Chondrocyte (in vitro differentiated cells): ENCODE measurements around the gene VTN. TPM values are rescaled to one million over a fixed set of nuclear protein-coding genes. Genes with fewer than 3 reads are reported as not detected.
A peak's percentile ranks its signal among the peaks of the same experiment; 100 is the strongest.

Experiments
- DNase-seq: peaks from one replicate; pipeline ENCODE4 v3.0.0; 2021; ENCODE audit warnings: mixed read lengths, low spot score
- H3K27ac Mint-ChIP-seq: one replicate; pipeline ENCODE4 v1.8.0; 2021; ENCODE audit warnings: mild to moderate bottlenecking, moderate library complexity, mixed read lengths; ENCODE audit not compliant: unreplicated experiment
- H3K27me3 Mint-ChIP-seq: 2 replicates; pipeline ENCODE4 v1.8.0; 2021; ENCODE audit warnings: low read depth, mixed read lengths
- H3K36me3 Mint-ChIP-seq: 2 replicates; pipeline ENCODE4 v1.8.0; 2021; ENCODE audit warnings: low read depth, mixed read lengths
- H3K4me1 Mint-ChIP-seq: 2 replicates; pipeline ENCODE4 v1.8.0; 2021; ENCODE audit warnings: low read depth, mild to moderate bottlenecking, mixed read lengths
- H3K4me3 Mint-ChIP-seq: one replicate; pipeline ENCODE4 v1.8.0; 2021; ENCODE audit warnings: mild to moderate bottlenecking, moderate library complexity, mixed read lengths; ENCODE audit not compliant: unreplicated experiment
- H3K9me3 Mint-ChIP-seq: 2 replicates; pipeline ENCODE4 v1.8.0; 2021; ENCODE audit warnings: low read depth, mixed read lengths
- CTCF ChIP-seq: fragments of 200-600 bp; sonication (generic); IDR thresholded peaks from 2 replicates; pipeline ENCODE4 v1.5.0; 2021; ENCODE audit warnings: antibody characterized with exemption, mild to moderate bottlenecking, moderate library complexity
- total RNA-seq: library from RNA; stranded (reverse); gene quantifications from 3 replicates; pipeline ENCODE4 v1.2.1, GENCODE V29; 2021

The VTN gene
- total RNA-seq, 1 donor from 2014 or later, result 0.55 TPM

GRCh38 chr17:28404461-28404811 is 34.3 kb upstream of the VTN start:
- H3K27ac Mint-ChIP-seq, result no peak overlapping the region
- H3K27me3 Mint-ChIP-seq, result no peaks in the 10 kb centered on the region
- peak overlapping the region; percentile 84 for H3K4me3 Mint-ChIP-seq
- H3K36me3 Mint-ChIP-seq, result no peaks in the 10 kb centered on the region
- peaks cover 21% of the 10 kb centered on the region for H3K4me1 Mint-ChIP-seq
- no peaks in the 10 kb centered on the region for H3K9me3 Mint-ChIP-seq
- peak; percentile 59 for DNase-seq
- no peak for TF ChIP-seq CTCF

- peaks cover 21% of the 10 kb centered on the region for H3K4me1 Mint-ChIP-seq
Observed at GRCh38 chr17:28404007-28404406, 33.9 kb upstream of the VTN start.

GRCh38 chr17:28402844-28403243 is 32.7 kb upstream of the VTN start:
- H3K27me3 Mint-ChIP-seq, result no peaks in the 10 kb centered on the region
- no peak overlapping the region for H3K27ac Mint-ChIP-seq
- no peaks in the 10 kb centered on the region for H3K9me3 Mint-ChIP-seq
- no peak for TF ChIP-seq CTCF
- peak; percentile 26 for DNase-seq
- H3K4me1 Mint-ChIP-seq, result peaks cover 23% of the 10 kb centered on the region
- no peak overlapping the region for H3K4me3 Mint-ChIP-seq
- no peaks in the 10 kb centered on the region for H3K36me3 Mint-ChIP-seq

More at GRCh38 chr17:28404007-28404406, 33.9 kb upstream of the VTN start:
- H3K4me3 Mint-ChIP-seq, result no peak overlapping the region
- no peak for TF ChIP-seq CTCF
- H3K9me3 Mint-ChIP-seq, result no peaks in the 10 kb centered on the region
- no peak for DNase-seq
- no peaks in the 10 kb centered on the region for H3K27me3 Mint-ChIP-seq
- H3K27ac Mint-ChIP-seq, result no peak overlapping the region
- no peaks in the 10 kb centered on the region for H3K36me3 Mint-ChIP-seq

GRCh38 chr17:28402224-28402630 is 32.1 kb upstream of the VTN start:
- TF ChIP-seq CTCF, result no peak
- Mint-ChIP-seq H3K4me3 (no peak overlapping the region), H3K4me1 (peaks cover 23% of the 10 kb centered on the region), H3K9me3 (no peaks in the 10 kb centered on the region), H3K36me3 (no peaks in the 10 kb centered on the region), H3K27me3 (no peaks in the 10 kb centered on the region), H3K27ac (no peak overlapping the region)
- DNase-seq, result peak; percentile 43

GRCh38 chr17:28399808-28400207 is 29.7 kb upstream of the VTN start:
- no peak for TF ChIP-seq CTCF
- peak; percentile 27 for DNase-seq
- Mint-ChIP-seq H3K9me3 (no peaks in the 10 kb centered on the region), H3K27ac (no peak overlapping the region), H3K4me3 (no peak overlapping the region), H3K27me3 (no peaks in the 10 kb centered on the region), H3K36me3 (no peaks in the 10 kb centered on the region), H3K4me1 (peaks cover 12% of the 10 kb centered on the region)
